Activated naive CD4-positive, alpha-beta T cell treated with anti-CD3 and anti-CD28 coated beads for 36 hours (primary cell): ENCODE data around the gene ERI3. TPM values are rescaled to one million over a fixed set of nuclear protein-coding genes. Genes with fewer than 3 reads are reported as not detected.
A peak's percentile ranks its signal among the peaks of the same experiment; 100 is the strongest.

Experiments used
- CTCF ChIA-PET: fragments of 350-600 bp; sonication (Branson Sonifier 250); formaldehyde crosslinking; loops from one replicate; lab custom pipeline; 2021; ENCODE audit warnings: antibody characterized with exemption; lab: Charles Lee
- DNase-seq: peaks from one replicate; pipeline ENCODE4 v3.0.0-alpha.2; 2020
- H3K27ac Mint-ChIP-seq: one replicate; pipeline ENCODE4 v1.8.0; 2021; ENCODE audit warnings: mild to moderate bottlenecking, mixed read lengths
- H3K27me3 Mint-ChIP-seq: one replicate; pipeline ENCODE4 v1.8.0; 2021; ENCODE audit warnings: low read depth, mixed read lengths
- H3K36me3 Mint-ChIP-seq: one replicate; pipeline ENCODE4 v1.8.0; 2021; ENCODE audit warnings: low read depth, mixed read lengths
- H3K4me1 Mint-ChIP-seq: one replicate; pipeline ENCODE4 v1.8.0; 2021; ENCODE audit warnings: low read depth, mixed read lengths
- H3K4me3 Mint-ChIP-seq: one replicate; pipeline ENCODE4 v1.8.0; 2021; ENCODE audit warnings: mild to moderate bottlenecking, moderate library complexity, mixed read lengths
- H3K9me3 Mint-ChIP-seq: one replicate; pipeline ENCODE4 v1.8.0; 2021; ENCODE audit warnings: mixed read lengths
- intact Hi-C: fragments of 100-400 bp; cut with micrococcal nuclease; formaldehyde crosslinking; loops from one replicate; pipeline ENCODE4 v1.15.1; 2023
- total RNA-seq, 2 experiments: library from RNA; stranded (reverse); gene quantifications; one replicate each; pipeline ENCODE4 v1.2.3, GENCODE V29; 2021

ERI3 gene
- total RNA-seq, 2 experiments from 2014 or later = 42.4 to 43.0 TPM

- CTCF ChIA-PET = no interaction called here
- no peak for DNase-seq
- Mint-ChIP-seq H3K4me1 (peaks cover 26% of the 10 kb centered on the region), H3K9me3 (no peaks in the 10 kb centered on the region), H3K27me3 (no peaks in the 10 kb centered on the region), H3K27ac (no peak overlapping the region), H3K36me3 (peaks cover 5% of the 10 kb centered on the region), H3K4me3 (no peak overlapping the region)
- intact Hi-C loops = no loop called here
Observed at GRCh38 chr1:44272992-44273391, 82.1 kb downstream of the ERI3 start.

- CTCF ChIA-PET = interaction anchor here (0.5 to 1.3 kb wide), 4 partner anchors 34 to 188 kb away, joined by 3 to 4 read pairs (median 3); no protein-coding TSS in a partner anchor
- peaks cover 5% of the 10 kb centered on the region for H3K36me3 Mint-ChIP-seq
- no peak overlapping the region for H3K27ac Mint-ChIP-seq
- peaks cover 26% of the 10 kb centered on the region for H3K4me1 Mint-ChIP-seq
- no peaks in the 10 kb centered on the region for H3K27me3 Mint-ChIP-seq
- DNase-seq = no peak
- intact Hi-C loops = no loop called here
- H3K4me3 Mint-ChIP-seq = no peak overlapping the region
- no peaks in the 10 kb centered on the region for H3K9me3 Mint-ChIP-seq
Observed at GRCh38 chr1:44271646-44272045, 83.4 kb downstream of the ERI3 start.

GRCh38 chr1:44270686-44271628, 84.1 kb downstream of the ERI3 start:
- H3K4me1 Mint-ChIP-seq = peaks cover 30% of the 10 kb centered on the region
- DNase-seq = no peak
- H3K27me3 Mint-ChIP-seq = no peaks in the 10 kb centered on the region
- H3K4me3 Mint-ChIP-seq = no peak overlapping the region
- peaks cover 5% of the 10 kb centered on the region for H3K36me3 Mint-ChIP-seq
- intact Hi-C loops = no loop called here
- no peak overlapping the region for H3K27ac Mint-ChIP-seq
- no peaks in the 10 kb centered on the region for H3K9me3 Mint-ChIP-seq
- CTCF ChIA-PET = interaction anchor here (0.5 to 1.3 kb wide), 4 partner anchors 33 to 187 kb away, joined by 3 to 4 read pairs (median 3); no protein-coding TSS in a partner anchor

- intact Hi-C loops = no loop called here
Observed at GRCh38 chr1:44268054-44268453, 87.0 kb downstream of the ERI3 start.

GRCh38 chr1:44267438-44267837, 87.6 kb downstream of the ERI3 start:
- no peak overlapping the region for H3K27ac Mint-ChIP-seq
- H3K4me3 Mint-ChIP-seq = no peak overlapping the region
- H3K4me1 Mint-ChIP-seq = peaks cover 29% of the 10 kb centered on the region
- no peak for DNase-seq
- no peaks in the 10 kb centered on the region for H3K9me3 Mint-ChIP-seq
- peaks cover 2% of the 10 kb centered on the region for H3K36me3 Mint-ChIP-seq
- intact Hi-C loops = no loop called here
- CTCF ChIA-PET = interaction anchor here (0.9 to 1.1 kb wide), 2 partner anchors 12 to 38 kb away, joined by 3 read pairs; no protein-coding TSS in a partner anchor
- H3K27me3 Mint-ChIP-seq = no peaks in the 10 kb centered on the region

More at GRCh38 chr1:44268054-44268453, 87.0 kb downstream of the ERI3 start:
- Mint-ChIP-seq H3K4me3 (no peak overlapping the region), H3K9me3 (no peaks in the 10 kb centered on the region), H3K36me3 (peaks cover 2% of the 10 kb centered on the region), H3K27me3 (no peaks in the 10 kb centered on the region), H3K27ac (no peak overlapping the region), H3K4me1 (peaks cover 29% of the 10 kb centered on the region)
- CTCF ChIA-PET = interaction anchor here (0.6 kb wide), 1 partner anchor 69 kb away, joined by 5 read pairs; no protein-coding TSS in a partner anchor
- DNase-seq = no peak

GRCh38 chr1:44266400-44267344, 88.4 kb downstream of the ERI3 start:
- intact Hi-C loops = no loop called here
- Mint-ChIP-seq H3K4me3 (no peak overlapping the region), H3K4me1 (peaks cover 29% of the 10 kb centered on the region), H3K27me3 (no peaks in the 10 kb centered on the region), H3K9me3 (no peaks in the 10 kb centered on the region), H3K36me3 (peaks cover 2% of the 10 kb centered on the region), H3K27ac (no peak overlapping the region)
- DNase-seq = no peak
- CTCF ChIA-PET = interaction anchor here (0.9 to 1.1 kb wide), 3 partner anchors 12 to 39 kb away, joined by 3 read pairs; no protein-coding TSS in a partner anchor

- Mint-ChIP-seq H3K9me3 (no peaks in the 10 kb centered on the region), H3K4me1 (peaks cover 31% of the 10 kb centered on the region), H3K36me3 (peaks cover 2% of the 10 kb centered on the region), H3K4me3 (no peak overlapping the region), H3K27ac (peak overlapping the region; percentile 53), H3K27me3 (no peaks in the 10 kb centered on the region)
- CTCF ChIA-PET = interaction anchor here (0.7 to 1.1 kb wide), 3 partner anchors 13 to 53 kb away, joined by 3 to 4 read pairs (median 3); no protein-coding TSS in a partner anchor
- DNase-seq = no peak
- intact Hi-C loops = loop anchor here (1.0 kb wide), 1 partner anchor 40 kb away; no protein-coding TSS in a partner anchor
Observed at GRCh38 chr1:44265656-44266358, 89.2 kb downstream of the ERI3 start.

- no peak for DNase-seq
- no peaks in the 10 kb centered on the region for H3K27me3 Mint-ChIP-seq
- no peaks in the 10 kb centered on the region for H3K36me3 Mint-ChIP-seq
- no peak overlapping the region for H3K27ac Mint-ChIP-seq
- H3K4me1 Mint-ChIP-seq = peaks cover 31% of the 10 kb centered on the region
- no peaks in the 10 kb centered on the region for H3K9me3 Mint-ChIP-seq
- CTCF ChIA-PET = no interaction called here
- intact Hi-C loops = loop anchor here (5.0 kb wide), 1 partner anchor 272 kb away; the partner anchor contains the start of gene CCDC24
- H3K4me3 Mint-ChIP-seq = no peak overlapping the region
Observed at GRCh38 chr1:44264451-44264771, 90.6 kb downstream of the ERI3 start.

GRCh38 chr1:44263568-44264450, 91.2 kb downstream of the ERI3 start:
- DNase-seq = no peak
- CTCF ChIA-PET = no interaction called here
- Mint-ChIP-seq H3K36me3 (no peaks in the 10 kb centered on the region), H3K27ac (no peak overlapping the region), H3K4me1 (peaks cover 27% of the 10 kb centered on the region), H3K27me3 (no peaks in the 10 kb centered on the region), H3K9me3 (no peaks in the 10 kb centered on the region), H3K4me3 (no peak overlapping the region)
- intact Hi-C loops = loop anchor here (5.0 kb wide), 1 partner anchor 272 kb away; the partner anchor contains the start of gene CCDC24

- Mint-ChIP-seq H3K9me3 (no peaks in the 10 kb centered on the region), H3K4me3 (no peak overlapping the region), H3K4me1 (peaks cover 27% of the 10 kb centered on the region), H3K27me3 (no peaks in the 10 kb centered on the region), H3K36me3 (peaks cover 2% of the 10 kb centered on the region), H3K27ac (peak overlapping the region; percentile 75)
- intact Hi-C loops = loop anchor here (5.0 kb wide), 1 partner anchor 271 kb away; the partner anchor contains the start of gene CCDC24
- CTCF ChIA-PET = no interaction called here
- DNase-seq = no peak
Observed at GRCh38 chr1:44262816-44263567, 92.1 kb downstream of the ERI3 start.
